ENCODE data around the gene LDLR. TPM values are rescaled to one million over a fixed set of nuclear protein-coding genes. Genes with fewer than 3 reads are reported as not detected.

LDLR gene
- total and polyA plus RNA-seq, 2 of the 4 experiments (the other 2 are of a cell fraction), result 45.2 to 53.8 TPM

DNA sequence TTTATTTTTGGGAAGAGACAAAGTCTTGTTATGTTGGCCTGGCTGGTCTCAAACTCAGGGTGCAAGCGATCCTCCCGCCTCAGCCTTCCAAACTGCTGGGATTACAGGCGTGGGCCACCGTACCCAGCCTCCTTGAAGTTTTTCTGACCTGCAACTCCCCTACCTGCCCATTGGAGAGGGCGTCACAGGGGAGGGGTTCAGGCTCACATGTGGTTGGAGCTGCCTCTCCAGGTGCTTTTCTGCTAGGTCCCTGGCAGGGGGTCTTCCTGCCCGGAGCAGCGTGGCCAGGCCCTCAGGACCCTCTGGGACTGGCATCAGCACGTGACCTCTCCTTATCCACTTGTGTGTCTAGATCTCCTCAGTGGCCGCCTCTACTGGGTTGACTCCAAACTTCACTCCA lies 27.2 kb downstream of the LDLR start:
- no peak overlapping the region for H2AK5ac ChIP-seq (ENCODE audit: low read depth, low read length)
- no peak overlapping the region for H4K8ac ChIP-seq (ENCODE audit: low read depth in 2 of 2, low read length in 2 of 2)
- WGBS, 2 experiments (ENCODE audit: extremely low coverage in 2 of 2, insufficient read length in 1 of 2), result no CpG with 5 or more reads among the region's 9 CpGs
- no peak overlapping the region for H3K9ac ChIP-seq (ENCODE audit: low read depth, low read length)
- H2BK15ac ChIP-seq (ENCODE audit: low read depth, low read length), result no peak overlapping the region
- no peaks in the 10 kb centered on the region for H3K4me1 ChIP-seq (ENCODE audit: control insufficient read depth, insufficient read depth, low read length)
- intact Hi-C loops (cut with micrococcal nuclease) (no loop called here), in situ Hi-C loops (cut with MboI; ENCODE audit: low sequenced_read_pairs) (no loop called here), dilution Hi-C loops (cut with HindIII; ENCODE audit: low sequenced_read_pairs, unreplicated experiment) (no loop called here)
- H3K9me1 ChIP-seq (ENCODE audit: insufficient read depth, low read length), result peaks cover 4% of the 10 kb centered on the region; the same call in 1 of the 2 replicates
- no peaks in the 10 kb centered on the region for H3K9me3 ChIP-seq (ENCODE audit: control insufficient read depth, insufficient read depth, low read length)
- DNase-seq (no peak), ATAC-seq (ENCODE audit: low read depth) (no peak)
- H3K4ac ChIP-seq (ENCODE audit: low read depth, low read length), result no peak overlapping the region
- H2BK120ac ChIP-seq (ENCODE audit: low read depth, low read length), result no peak overlapping the region
- no peak overlapping the region for H3K56ac ChIP-seq (ENCODE audit: extremely low read depth, insufficient read depth, low read length)
- BruUV-seq (replicated peaks), result no TSS peak
- no peak overlapping the region for H3K18ac ChIP-seq (ENCODE audit: low read depth, low read length)
- peaks cover 5% of the 10 kb centered on the region; the same call in 1 of the 2 replicates for H4K20me1 ChIP-seq (ENCODE audit: insufficient read depth, low read length)
- H2BK20ac ChIP-seq (ENCODE audit: low read depth, low read length), result no peak overlapping the region
- no peak overlapping the region for H3K14ac ChIP-seq (replicated peaks; ENCODE audit: low read depth, low read length)
- H4K91ac ChIP-seq (ENCODE audit: insufficient read depth, low read depth, low read length), result no peak overlapping the region
- H3K27ac ChIP-seq (ENCODE audit: insufficient read depth, low read length), result no peak overlapping the region
- no peak overlapping the region for H3K23ac ChIP-seq (ENCODE audit: low read depth, low read length)
- no peak overlapping the region for H4K5ac ChIP-seq (ENCODE audit: low read depth, low read length)
- TF ChIP-seq RCOR1 (IDR thresholded peaks at IDR 0.05; ENCODE audit: insufficient replicate concordance, low read length), result no peak
- TF ChIP-seq CHD1 (IDR thresholded peaks at IDR 0.05; ENCODE audit: low read depth, low read length), result no peak
- TF ChIP-seq, protein P1, sequence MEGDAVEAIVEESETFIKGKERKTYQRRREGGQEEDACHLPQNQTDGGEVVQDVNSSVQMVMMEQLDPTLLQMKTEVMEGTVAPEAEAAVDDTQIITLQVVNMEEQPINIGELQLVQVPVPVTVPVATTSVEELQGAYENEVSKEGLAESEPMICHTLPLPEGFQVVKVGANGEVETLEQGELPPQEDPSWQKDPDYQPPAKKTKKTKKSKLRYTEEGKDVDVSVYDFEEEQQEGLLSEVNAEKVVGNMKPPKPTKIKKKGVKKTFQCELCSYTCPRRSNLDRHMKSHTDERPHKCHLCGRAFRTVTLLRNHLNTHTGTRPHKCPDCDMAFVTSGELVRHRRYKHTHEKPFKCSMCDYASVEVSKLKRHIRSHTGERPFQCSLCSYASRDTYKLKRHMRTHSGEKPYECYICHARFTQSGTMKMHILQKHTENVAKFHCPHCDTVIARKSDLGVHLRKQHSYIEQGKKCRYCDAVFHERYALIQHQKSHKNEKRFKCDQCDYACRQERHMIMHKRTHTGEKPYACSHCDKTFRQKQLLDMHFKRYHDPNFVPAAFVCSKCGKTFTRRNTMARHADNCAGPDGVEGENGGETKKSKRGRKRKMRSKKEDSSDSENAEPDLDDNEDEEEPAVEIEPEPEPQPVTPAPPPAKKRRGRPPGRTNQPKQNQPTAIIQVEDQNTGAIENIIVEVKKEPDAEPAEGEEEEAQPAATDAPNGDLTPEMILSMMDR (conservative IDR thresholded peaks at IDR 0.05; ENCODE audit: low read depth, low read length), result no peak
- TF ChIP-seq NFE2L2 (IDR thresholded peaks at IDR 0.05; ENCODE audit: low read depth, low read length), result no peak
- TF ChIP-seq FOS (IDR thresholded peaks at IDR 0.05; ENCODE audit: low read depth, low read length), result no peak
- TF ChIP-seq, protein P2, sequence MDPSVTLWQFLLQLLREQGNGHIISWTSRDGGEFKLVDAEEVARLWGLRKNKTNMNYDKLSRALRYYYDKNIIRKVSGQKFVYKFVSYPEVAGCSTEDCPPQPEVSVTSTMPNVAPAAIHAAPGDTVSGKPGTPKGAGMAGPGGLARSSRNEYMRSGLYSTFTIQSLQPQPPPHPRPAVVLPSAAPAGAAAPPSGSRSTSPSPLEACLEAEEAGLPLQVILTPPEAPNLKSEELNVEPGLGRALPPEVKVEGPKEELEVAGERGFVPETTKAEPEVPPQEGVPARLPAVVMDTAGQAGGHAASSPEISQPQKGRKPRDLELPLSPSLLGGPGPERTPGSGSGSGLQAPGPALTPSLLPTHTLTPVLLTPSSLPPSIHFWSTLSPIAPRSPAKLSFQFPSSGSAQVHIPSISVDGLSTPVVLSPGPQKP (IDR thresholded peaks at IDR 0.05; ENCODE audit: borderline replicate concordance, low read depth, low read length), result no peak
- TF ChIP-seq POLR2A (IDR thresholded peaks at IDR 0.05; ENCODE audit: low read depth, low read length), result no peak
- no peak for TF ChIP-seq RFX5 (IDR thresholded peaks at IDR 0.05; ENCODE audit: low read depth, low read length)
- no peak for TF ChIP-seq MAZ (IDR thresholded peaks at IDR 0.05; ENCODE audit: borderline replicate concordance, low read depth, low read length)
- no peak for TF ChIP-seq BHLHE40 (IDR thresholded peaks at IDR 0.05; ENCODE audit: low read depth, low read length)
- H3K4me2 ChIP-seq (ENCODE audit: low read depth, low read length), result no peak overlapping the region
- H2AK9ac ChIP-seq (replicated peaks; ENCODE audit: low read depth, low read length, poor library complexity), result no peak overlapping the region
- ChIA-PET POLR2A (ENCODE audit: unreplicated experiment) (no interaction called here), CTCF (no interaction called here)
- H2AFZ ChIP-seq (replicated peaks; ENCODE audit: low read length, poor library complexity), result no peak overlapping the region
- H3K79me1 ChIP-seq (ENCODE audit: low read depth in 1 of 2, low read length in 2 of 2), result peaks cover 0 to 17% of the 10 kb centered on the region in 2 experiments; a peak in 2 of 4 replicates
- no peak overlapping the region for H2BK5ac ChIP-seq (ENCODE audit: low read depth, low read length, poor library complexity, severe bottlenecking)
- H3K27me3 ChIP-seq (ENCODE audit: control insufficient read depth, insufficient read depth, low read length), result no peaks in the 10 kb centered on the region
- H3K36me3 ChIP-seq (ENCODE audit: control insufficient read depth, insufficient read depth, low read length), result peaks cover 71% of the 10 kb centered on the region
- no peak overlapping the region for H3K4me3 ChIP-seq (ENCODE audit: insufficient read depth, low read depth, low read length)
